ENCODE measurements around the gene GSN.

Gene GSN

GRCh38 chr9:121325387-121325786, 57.4 kb downstream of the GSN start:
- DNase-seq = no peak

- DNase-seq = peak; percentile 36
Measured at GRCh38 chr9:121326130-121326838, 58.3 kb downstream of the GSN start.

GRCh38 chr9:121326901-121327613, 59.1 kb downstream of the GSN start:
- DNase-seq = no peak

GRCh38 chr9:121328476-121328875, 60.5 kb downstream of the GSN start:
- DNase-seq = no peak

- no peak for DNase-seq
Measured at GRCh38 chr9:121328876-121329681, 61.1 kb downstream of the GSN start.

- DNase-seq = no peak
Measured at GRCh38 chr9:121331549-121331948, 63.6 kb downstream of the GSN start.

GRCh38 chr9:121331992-121332685, 64.2 kb downstream of the GSN start:
- DNase-seq = peak; percentile 34

GRCh38 chr9:121333950-121334773, 66.2 kb downstream of the GSN start:
- DNase-seq = no peak

- DNase-seq = no peak
Measured at GRCh38 chr9:121336665-121337064, 68.7 kb downstream of the GSN start.

GRCh38 chr9:121339437-121339836, 71.5 kb downstream of the GSN start:
- no peak for DNase-seq

- no peak for DNase-seq
Measured at GRCh38 chr9:121340676-121341392, 72.9 kb downstream of the GSN start.

GRCh38 chr9:121344184-121344583, 76.2 kb downstream of the GSN start:
- no peak for DNase-seq

- DNase-seq = no peak
Measured at GRCh38 chr9:121345070-121345469, 77.1 kb downstream of the GSN start.

GRCh38 chr9:121348221-121348620, 80.3 kb downstream of the GSN start:
- no peak for DNase-seq

GRCh38 chr9:121349009-121349408, 81.0 kb downstream of the GSN start:
- DNase-seq = no peak

GRCh38 chr9:121350036-121350435, 82.1 kb downstream of the GSN start:
- DNase-seq = no peak

GRCh38 chr9:121350993-121351561, 83.1 kb downstream of the GSN start:
- DNase-seq = peak; percentile 88

GRCh38 chr9:121353241-121354061, 85.5 kb downstream of the GSN start:
- no peak for DNase-seq

- no peak for DNase-seq
Measured at GRCh38 chr9:121354141-121354540, 86.2 kb downstream of the GSN start.

- no peak for DNase-seq
Measured at GRCh38 chr9:121354762-121355161, 86.8 kb downstream of the GSN start.

Data from eye (tissue), 1 donor.